PFSK-1 (cell line): ENCODE data around the gene MORN5.

Experiments
- FOXP2 ChIP-seq: optimal IDR thresholded peaks from 2 replicates; pipeline ENCODE3; 2011; ENCODE audit warnings: borderline replicate concordance, control low read depth, inconsistent platforms; ENCODE audit not compliant: insufficient read depth; ENCODE audit errors: extremely low read length, extremely low read depth
- POLR2AphosphoS5 ChIP-seq: IDR thresholded peaks from 2 replicates; pipeline ENCODE4 v1.6.1; 2012; ENCODE audit warnings: low read depth, mild to moderate bottlenecking, control low read depth, low read length, moderate library complexity
- REST ChIP-seq, 2 experiments: IDR thresholded peaks; 2 replicates each; pipeline versions ENCODE4 v1.6.1 to v1.8.0; 2011 to 2012; ENCODE audit warnings: low read depth in 2 of 2, low read length in 2 of 2, control low read depth in 1 of 2, inconsistent platforms in 1 of 2, mild to moderate bottlenecking in 1 of 2, moderate library complexity in 1 of 2; ENCODE audit not compliant: insufficient read depth in 1 of 2
- SIN3A ChIP-seq: IDR thresholded peaks from 2 replicates; pipeline ENCODE4 v1.6.1; 2012; ENCODE audit warnings: mild to moderate bottlenecking, low read length, moderate library complexity, borderline replicate concordance; ENCODE audit not compliant: insufficient read depth
- TAF1 ChIP-seq: IDR thresholded peaks from 2 replicates; pipeline ENCODE4 v1.6.1; 2012; ENCODE audit warnings: low read length, control low read depth, borderline replicate concordance; ENCODE audit not compliant: insufficient read depth

MORN5 gene

GRCh38 chr9:122204055-122204454 is 44.3 kb downstream of the MORN5 start:
- no peak for TF ChIP-seq TAF1
- no peak for TF ChIP-seq REST (IDR thresholded peaks at IDR 0.05; ENCODE audit: insufficient read depth in 1 of 2, low read depth in 2 of 2, low read length in 2 of 2)
- TF ChIP-seq FOXP2 = no peak
- TF ChIP-seq POLR2AphosphoS5 = no peak
- no peak for TF ChIP-seq SIN3A

GRCh38 chr9:122204491-122204890 is 44.8 kb downstream of the MORN5 start:
- TF ChIP-seq TAF1 (no peak), FOXP2 (no peak), REST (IDR thresholded peaks at IDR 0.05; ENCODE audit: insufficient read depth in 1 of 2, low read depth in 2 of 2, low read length in 2 of 2) (no peak), SIN3A (no peak), POLR2AphosphoS5 (no peak)

GRCh38 chr9:122205176-122205575 is 45.5 kb downstream of the MORN5 start:
- TF ChIP-seq SIN3A = no peak
- no peak for TF ChIP-seq REST (IDR thresholded peaks at IDR 0.05; ENCODE audit: insufficient read depth in 1 of 2, low read depth in 2 of 2, low read length in 2 of 2)
- no peak for TF ChIP-seq FOXP2
- no peak for TF ChIP-seq TAF1
- no peak for TF ChIP-seq POLR2AphosphoS5

- TF ChIP-seq SIN3A (no peak), POLR2AphosphoS5 (no peak), FOXP2 (no peak), REST (IDR thresholded peaks at IDR 0.05; ENCODE audit: insufficient read depth in 1 of 2, low read depth in 2 of 2, low read length in 2 of 2) (no peak), TAF1 (no peak)
Observed at GRCh38 chr9:122206118-122207046, 46.7 kb downstream of the MORN5 start.
